WERI-Rb-1 (cell line): ENCODE data around the gene CEP250.
A peak's percentile ranks its signal among the peaks of the same experiment; 100 is the strongest.
"Not testable (repeated sequence)": the region's sequence is repeated elsewhere in the genome, so short reads cannot be mapped to it uniquely, and the experiment has no call there.

ENCODE experiments used
- DNase-seq: peaks from one replicate; pipeline ENCODE4 v3.0.0-alpha.2; 2020
- H3K27ac ChIP-seq: fragments of 250-450 bp; sonication (Bioruptor Pico); 2 replicates; pipeline ENCODE4 v1.5.1; 2020; ENCODE audit warnings: mild to moderate bottlenecking, moderate library complexity
- H3K27me3 ChIP-seq: fragments of 250-450 bp; sonication (Bioruptor Pico); 2 replicates; pipeline ENCODE4 v1.5.1; 2021; ENCODE audit warnings: mild to moderate bottlenecking, low read depth, moderate library complexity; ENCODE audit not compliant: insufficient read depth, severe bottlenecking
- H3K36me3 ChIP-seq: fragments of 250-450 bp; sonication (Bioruptor Pico); 2 replicates; pipeline ENCODE4 v1.5.1; 2020; ENCODE audit warnings: mild to moderate bottlenecking, moderate library complexity
- H3K4me3 ChIP-seq: 2 replicates; pipeline ENCODE4 v1.5.1; 2011; ENCODE audit warnings: low read depth, mild to moderate bottlenecking, control low read depth, low read length
- H3K9me3 ChIP-seq: fragments of 250-450 bp; sonication (Bioruptor Pico); 2 replicates; pipeline ENCODE4 v1.5.1; 2021; ENCODE audit warnings: mild to moderate bottlenecking, moderate library complexity; ENCODE audit not compliant: severe bottlenecking
- CTCF ChIP-seq: IDR thresholded peaks from 2 replicates; pipeline ENCODE4 v1.5.1; 2011; ENCODE audit warnings: low read depth, mild to moderate bottlenecking, control low read depth, inconsistent platforms, low read length

CEP250 gene

GRCh38 chr20:35448788-35449373 lies 6.5 kb upstream of the CEP250 start:
- no peak for TF ChIP-seq CTCF
- no peak overlapping the region for H3K27ac ChIP-seq
- no peaks in the 10 kb centered on the region for H3K36me3 ChIP-seq
- no peak overlapping the region for H3K4me3 ChIP-seq
- no peak for DNase-seq
- H3K27me3 ChIP-seq, result no peaks in the 10 kb centered on the region
- H3K9me3 ChIP-seq, result peaks cover 9% of the 10 kb centered on the region

- H3K36me3 ChIP-seq, H3K4me3 ChIP-seq, H3K27me3 ChIP-seq, H3K27ac ChIP-seq, DNase-seq, H3K9me3 ChIP-seq: not testable (repeated sequence)
These were observed 5.5 kb upstream of the CEP250 start for GRCh38 chr20:35449855-35450254.

- H3K27me3 ChIP-seq, result no peaks in the 10 kb centered on the region
- DNase-seq, result no peak
These were observed 4.1 kb upstream of the CEP250 start for GRCh38 chr20:35451295-35451694.

GRCh38 chr20:35453647-35454046 lies 1.8 kb upstream of the CEP250 start:
- Histone ChIP-seq H3K27ac (no peak overlapping the region; the same call in 1 of the 2 replicates), H3K27me3 (no peaks in the 10 kb centered on the region), H3K36me3 (no peaks in the 10 kb centered on the region), H3K9me3 (peaks cover 9% of the 10 kb centered on the region), H3K4me3 (no peak overlapping the region; the same call in 1 of the 2 replicates)
- DNase-seq, result no peak
- TF ChIP-seq CTCF, result no peak

More at GRCh38 chr20:35451295-35451694, 4.1 kb upstream of the CEP250 start:
- TF ChIP-seq CTCF, result no peak
- no peaks in the 10 kb centered on the region for H3K36me3 ChIP-seq
- H3K27ac ChIP-seq, result peak overlapping the region; percentile 55
- H3K9me3 ChIP-seq, result peaks cover 9% of the 10 kb centered on the region
- H3K4me3 ChIP-seq, result no peak overlapping the region

GRCh38 chr20:35456700-35457099 lies 1.3 kb downstream of the CEP250 start:
- DNase-seq, H3K4me3 ChIP-seq, H3K27me3 ChIP-seq, H3K27ac ChIP-seq, H3K9me3 ChIP-seq: not testable (repeated sequence)
- H3K36me3 ChIP-seq, result peaks cover 15% of the 10 kb centered on the region

GRCh38 chr20:35457539-35457938 lies 2.1 kb downstream of the CEP250 start:
- H3K4me3 ChIP-seq, DNase-seq, H3K27ac ChIP-seq, H3K9me3 ChIP-seq, H3K27me3 ChIP-seq: not testable (repeated sequence)
- H3K36me3 ChIP-seq, result peaks cover 23% of the 10 kb centered on the region

- Histone ChIP-seq H3K27me3 (no peaks in the 10 kb centered on the region), H3K9me3 (no peaks in the 10 kb centered on the region), H3K27ac (no peak overlapping the region), H3K36me3 (peaks cover 30% of the 10 kb centered on the region), H3K4me3 (no peak overlapping the region)
- DNase-seq, result no peak
- no peak for TF ChIP-seq CTCF
These were observed 3.0 kb downstream of the CEP250 start for GRCh38 chr20:35458388-35458787.
